ENCODE measurements around the gene DYRK2. TPM values are rescaled to one million over a fixed set of nuclear protein-coding genes. Genes with fewer than 3 reads are reported as not detected.

DYRK2 gene
- total RNA-seq, 4 donors from 2014 or later: 17.2 to 41.9 (median 19.6) TPM

- H3K27ac ChIP-seq: no peak overlapping the region
- H3K4me1 ChIP-seq: no peaks in the 10 kb centered on the region
- no peak for DNase-seq
- H3K4me3 ChIP-seq (replicated peaks in 1 of 3): no peak overlapping the region
- TF ChIP-seq POLR2A (IDR thresholded peaks at IDR 0.05): no peak
- TF ChIP-seq, protein P1, sequence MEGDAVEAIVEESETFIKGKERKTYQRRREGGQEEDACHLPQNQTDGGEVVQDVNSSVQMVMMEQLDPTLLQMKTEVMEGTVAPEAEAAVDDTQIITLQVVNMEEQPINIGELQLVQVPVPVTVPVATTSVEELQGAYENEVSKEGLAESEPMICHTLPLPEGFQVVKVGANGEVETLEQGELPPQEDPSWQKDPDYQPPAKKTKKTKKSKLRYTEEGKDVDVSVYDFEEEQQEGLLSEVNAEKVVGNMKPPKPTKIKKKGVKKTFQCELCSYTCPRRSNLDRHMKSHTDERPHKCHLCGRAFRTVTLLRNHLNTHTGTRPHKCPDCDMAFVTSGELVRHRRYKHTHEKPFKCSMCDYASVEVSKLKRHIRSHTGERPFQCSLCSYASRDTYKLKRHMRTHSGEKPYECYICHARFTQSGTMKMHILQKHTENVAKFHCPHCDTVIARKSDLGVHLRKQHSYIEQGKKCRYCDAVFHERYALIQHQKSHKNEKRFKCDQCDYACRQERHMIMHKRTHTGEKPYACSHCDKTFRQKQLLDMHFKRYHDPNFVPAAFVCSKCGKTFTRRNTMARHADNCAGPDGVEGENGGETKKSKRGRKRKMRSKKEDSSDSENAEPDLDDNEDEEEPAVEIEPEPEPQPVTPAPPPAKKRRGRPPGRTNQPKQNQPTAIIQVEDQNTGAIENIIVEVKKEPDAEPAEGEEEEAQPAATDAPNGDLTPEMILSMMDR (IDR thresholded peaks at IDR 0.05): no peak
- intact Hi-C loops (cut with DNase I): no loop called here
- WGBS, 2 donors: 86 to 92% methylated on average over 2 of the region's 2 CpGs
- H3K9me3 ChIP-seq: no peaks in the 10 kb centered on the region
- H3K27me3 ChIP-seq: no peaks in the 10 kb centered on the region
- H3K36me3 ChIP-seq: no peaks in the 10 kb centered on the region
These were observed 7.7 kb upstream of the DYRK2 start for GRCh38 chr12:67640863-67641262.

DNA sequence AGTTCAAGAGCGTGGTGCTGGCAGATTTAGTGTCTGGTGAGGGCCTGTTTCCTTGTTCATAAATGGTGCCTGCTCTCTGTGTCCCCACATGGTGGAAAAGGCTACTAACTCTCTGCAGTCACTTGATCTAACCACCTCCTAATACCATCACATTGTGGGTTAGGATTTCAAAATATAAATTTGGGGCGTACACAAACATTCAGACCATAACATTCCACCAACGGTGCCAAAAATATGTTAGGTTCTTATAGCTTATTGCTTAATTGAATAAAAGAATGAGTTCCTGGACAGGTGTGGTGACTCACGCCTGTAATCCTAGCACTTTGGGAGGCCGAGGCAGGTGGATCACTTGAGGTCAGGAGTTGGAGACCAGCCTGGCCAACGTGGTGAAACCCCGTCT is 3.4 kb upstream of the DYRK2 start:
- DNase-seq: no peak
- 93 to 99% methylated on average over 7 of the region's 7 CpGs for WGBS, 2 donors
- no peaks in the 10 kb centered on the region for H3K9me3 ChIP-seq
- peaks cover 4 to 7% of the 10 kb centered on the region in 2 donors for H3K4me1 ChIP-seq
- no peak overlapping the region for H3K4me3 ChIP-seq (replicated peaks in 1 of 3)
- TF ChIP-seq, protein P1 (IDR thresholded peaks at IDR 0.05): no peak
- TF ChIP-seq POLR2A (IDR thresholded peaks at IDR 0.05): no peak
- no peak overlapping the region for H3K27ac ChIP-seq
- H3K36me3 ChIP-seq: no peaks in the 10 kb centered on the region
- H3K27me3 ChIP-seq: no peaks in the 10 kb centered on the region
- intact Hi-C loops (cut with DNase I): loop anchor here (5.0 kb wide), 1 partner anchor 193 kb away; no protein-coding TSS in a partner anchor

GRCh38 chr12:67645601-67646000 is 2.9 kb upstream of the DYRK2 start:
- Histone ChIP-seq H3K4me1 (peaks cover 9 to 11% of the 10 kb centered on the region in 2 donors), H3K36me3 (no peaks in the 10 kb centered on the region), H3K27ac (no peak overlapping the region), H3K27me3 (no peaks in the 10 kb centered on the region), H3K9me3 (no peaks in the 10 kb centered on the region), H3K4me3 (replicated peaks in 1 of 3) (no peak overlapping the region)
- DNase-seq: no peak
- intact Hi-C loops (cut with DNase I): loop anchor here (5.0 kb wide), 1 partner anchor 193 kb away; no protein-coding TSS in a partner anchor
- TF ChIP-seq POLR2A (IDR thresholded peaks at IDR 0.05): no peak
- TF ChIP-seq, protein P1 (IDR thresholded peaks at IDR 0.05): no peak

- intact Hi-C loops (cut with DNase I): loop anchor here (5.0 kb wide), 1 partner anchor 194 kb away; no protein-coding TSS in a partner anchor
- Histone ChIP-seq H3K4me3 (replicated peaks in 1 of 3) (no peak overlapping the region), H3K9me3 (no peaks in the 10 kb centered on the region), H3K27me3 (no peaks in the 10 kb centered on the region), H3K4me1 (peaks cover 20 to 22% of the 10 kb centered on the region in 2 donors), H3K36me3 (no peaks in the 10 kb centered on the region), H3K27ac (no peak overlapping the region)
- no peak for DNase-seq
- no peak for TF ChIP-seq POLR2A (IDR thresholded peaks at IDR 0.05)
- TF ChIP-seq, protein P1 (IDR thresholded peaks at IDR 0.05): no peak
- WGBS, 2 donors: 93 to 96% methylated on average over 4 of the region's 4 CpGs
These were observed 1.8 kb upstream of the DYRK2 start for GRCh38 chr12:67646775-67647174.

GRCh38 chr12:67647181-67647798 is 1.3 kb upstream of the DYRK2 start:
- peak; percentile 51 to 54 for DNase-seq
- TF ChIP-seq POLR2A (IDR thresholded peaks at IDR 0.05): no peak
- TF ChIP-seq, protein P1 (IDR thresholded peaks at IDR 0.05): no peak

More at GRCh38 chr12:67647181-67647798, 1.3 kb upstream of the DYRK2 start:
- H3K27me3 ChIP-seq: no peaks in the 10 kb centered on the region
- peak overlapping the region in 2 of 3 donors; percentile 87 to 90 for H3K4me3 ChIP-seq (replicated peaks in 1 of 3)
- H3K4me1 ChIP-seq: peaks cover 20 to 22% of the 10 kb centered on the region in 2 donors
- H3K36me3 ChIP-seq: no peaks in the 10 kb centered on the region
- no peaks in the 10 kb centered on the region for H3K9me3 ChIP-seq
- intact Hi-C loops (cut with DNase I): loop anchor here (5.0 kb wide), 1 partner anchor 195 kb away; no protein-coding TSS in a partner anchor
- H3K27ac ChIP-seq: peak overlapping the region in 2 of 3 donors; percentile 65 to 81
- WGBS, 2 donors: 46 to 48% methylated on average over 21 of the region's 21 CpGs
